PC-9 (cell line): ENCODE measurements around the gene DAAM1. TPM values are rescaled to one million over a fixed set of nuclear protein-coding genes. Genes with fewer than 3 reads are reported as not detected.
A peak's percentile ranks its signal among the peaks of the same experiment; 100 is the strongest.

Experiments used
- BruUV-seq: library from RNA; stranded (reverse); fragments of 400-500 nt; replicated peaks from 2 replicates; lab custom pipeline; 2021; lab: Mats Ljungman, UMichigan
- CTCF ChIA-PET: fragments of 300-600 bp; sonication (Branson Sonifier 250); formaldehyde crosslinking; loops from one replicate; lab custom pipeline; 2022; ENCODE audit warnings: antibody characterized with exemption; lab: Charles Lee
- POLR2A ChIA-PET: fragments of 300-600 bp; sonication (Branson Sonifier 250); formaldehyde crosslinking; loops from one replicate; lab custom pipeline; 2022; ENCODE audit warnings: antibody characterized with exemption; ENCODE audit not compliant: unreplicated experiment; lab: Charles Lee
- DNase-seq, 2 experiments: peaks; one replicate each; pipeline versions ENCODE4 v3.0.0 to v3.0.0-alpha.2; 2015 to 2022; ENCODE audit warnings: mixed read lengths in 1 of 2
- H2AFZ ChIP-seq: fragments of 200-600 bp; sonication (generic); 2 replicates; pipeline ENCODE4 v1.8.1; 2017; ENCODE audit warnings: antibody characterized with exemption
- H3F3A ChIP-seq: fragments of 200-600 bp; sonication (generic); 2 replicates; pipeline ENCODE4 v1.8.1; 2017; ENCODE audit warnings: antibody characterized with exemption, mild to moderate bottlenecking, low read depth; ENCODE audit not compliant: insufficient read depth
- H3K27ac ChIP-seq: fragments of 200-600 bp; sonication (generic); 2 replicates; pipeline ENCODE4 v1.6.1; 2016; ENCODE audit warnings: mixed run types
- H3K27me3 ChIP-seq: fragments of 200-600 bp; sonication (generic); 2 replicates; pipeline ENCODE4 v1.6.1; 2016; ENCODE audit warnings: low read depth, mixed run types; ENCODE audit not compliant: insufficient read depth
- H3K36me3 ChIP-seq: fragments of 200-600 bp; sonication (generic); 2 replicates; pipeline ENCODE4 v1.6.1; 2016; ENCODE audit warnings: low read depth, mixed run types
- H3K4me1 ChIP-seq: fragments of 200-600 bp; sonication (generic); replicated peaks from 2 replicates; pipeline ENCODE4 v1.6.1; 2016; ENCODE audit warnings: mixed run types; ENCODE audit not compliant: insufficient read depth
- H3K4me2 ChIP-seq: fragments of 200-600 bp; sonication (generic); 2 replicates; pipeline ENCODE4 v1.6.1; 2017; ENCODE audit warnings: mixed run types
- H3K4me3 ChIP-seq: fragments of 200-600 bp; sonication (generic); 2 replicates; pipeline ENCODE4 v1.6.1; 2016; ENCODE audit warnings: mixed run types
- H3K79me2 ChIP-seq: fragments of 200-600 bp; sonication (generic); 2 replicates; pipeline ENCODE4 v1.6.1; 2017; ENCODE audit warnings: low read depth, mixed run types
- H3K9me2 ChIP-seq: fragments of 200-600 bp; sonication (generic); 2 replicates; pipeline ENCODE4 v1.8.1; 2017; ENCODE audit warnings: mild to moderate bottlenecking; ENCODE audit not compliant: insufficient read depth
- H3K9me3 ChIP-seq: fragments of 200-600 bp; sonication (generic); 2 replicates; pipeline ENCODE4 v1.8.1; 2016; ENCODE audit warnings: low read depth; ENCODE audit not compliant: insufficient read depth
- H4K20me1 ChIP-seq: fragments of 200-600 bp; sonication (generic); 2 replicates; pipeline ENCODE4 v1.8.1; 2017; ENCODE audit not compliant: insufficient read depth
- EZH2 ChIP-seq: fragments of 200-600 bp; sonication (generic); IDR thresholded peaks from 2 replicates; pipeline ENCODE4 v1.8.0; 2017; ENCODE audit warnings: antibody characterized with exemption, low read depth
- intact Hi-C: fragments of 100-400 bp; cut with micrococcal nuclease; formaldehyde crosslinking; loops from one replicate; pipeline ENCODE4 v1.10.0; 2022; ENCODE audit not compliant: unreplicated experiment
- total RNA-seq: library from RNA; stranded (reverse); gene quantifications from 2 replicates; pipeline ENCODE4 v1.2.3, GENCODE V29; 2021
- TF ChIP-seq, protein P1 (sequence below): fragments of 200-600 bp; sonication (generic); conservative IDR thresholded peaks from 2 replicates; pipeline ENCODE4 v1.6.1; 2017; ENCODE audit warnings: mixed run types, antibody characterized with exemption, mild to moderate bottlenecking, moderate library complexity

Gene DAAM1
- total RNA-seq, 1 experiment from 2014 or later: 70.7 TPM

DNA sequence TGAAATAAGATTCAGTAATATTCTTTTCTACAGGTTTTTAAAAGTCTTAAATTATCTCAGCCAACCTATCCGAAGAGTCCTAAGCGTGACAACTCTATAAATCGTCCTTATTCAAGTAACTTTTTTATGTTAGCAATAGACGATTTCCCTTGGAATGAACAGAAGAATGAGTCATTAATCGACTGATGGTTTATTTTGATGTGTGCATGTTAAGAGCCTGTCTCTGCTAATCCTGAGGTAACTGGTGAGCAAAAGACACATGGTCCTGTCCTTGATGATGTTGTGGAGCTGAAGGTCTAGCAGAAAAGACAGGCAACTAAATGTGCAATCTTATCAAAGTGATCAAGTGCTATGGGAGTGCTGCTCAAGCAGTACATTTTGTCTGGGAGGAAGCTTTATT is 80.4 kb downstream of the DAAM1 start:
- H3F3A ChIP-seq: 0 out of 2 replicates have a peak, but pooled peaks cover 7% of the 10 kb centered on the region
- TF ChIP-seq, protein P1, sequence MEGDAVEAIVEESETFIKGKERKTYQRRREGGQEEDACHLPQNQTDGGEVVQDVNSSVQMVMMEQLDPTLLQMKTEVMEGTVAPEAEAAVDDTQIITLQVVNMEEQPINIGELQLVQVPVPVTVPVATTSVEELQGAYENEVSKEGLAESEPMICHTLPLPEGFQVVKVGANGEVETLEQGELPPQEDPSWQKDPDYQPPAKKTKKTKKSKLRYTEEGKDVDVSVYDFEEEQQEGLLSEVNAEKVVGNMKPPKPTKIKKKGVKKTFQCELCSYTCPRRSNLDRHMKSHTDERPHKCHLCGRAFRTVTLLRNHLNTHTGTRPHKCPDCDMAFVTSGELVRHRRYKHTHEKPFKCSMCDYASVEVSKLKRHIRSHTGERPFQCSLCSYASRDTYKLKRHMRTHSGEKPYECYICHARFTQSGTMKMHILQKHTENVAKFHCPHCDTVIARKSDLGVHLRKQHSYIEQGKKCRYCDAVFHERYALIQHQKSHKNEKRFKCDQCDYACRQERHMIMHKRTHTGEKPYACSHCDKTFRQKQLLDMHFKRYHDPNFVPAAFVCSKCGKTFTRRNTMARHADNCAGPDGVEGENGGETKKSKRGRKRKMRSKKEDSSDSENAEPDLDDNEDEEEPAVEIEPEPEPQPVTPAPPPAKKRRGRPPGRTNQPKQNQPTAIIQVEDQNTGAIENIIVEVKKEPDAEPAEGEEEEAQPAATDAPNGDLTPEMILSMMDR: no peak
- no peak for TF ChIP-seq EZH2
- no peak overlapping the region for H3K4me3 ChIP-seq
- ChIA-PET CTCF (no interaction called here), POLR2A (no interaction called here)
- peaks cover 15% of the 10 kb centered on the region; the same call in 1 of the 2 replicates for H3K36me3 ChIP-seq
- no peaks in the 10 kb centered on the region for H3K27me3 ChIP-seq
- no peak overlapping the region for H2AFZ ChIP-seq
- intact Hi-C loops: no loop called here
- no peaks in the 10 kb centered on the region for H3K9me3 ChIP-seq
- H3K4me2 ChIP-seq: no peak overlapping the region
- no peak overlapping the region for H3K27ac ChIP-seq
- no peaks in the 10 kb centered on the region for H3K9me2 ChIP-seq
- no TSS peak for BruUV-seq
- H4K20me1 ChIP-seq: no peaks in the 10 kb centered on the region
- DNase-seq: no peak
- H3K79me2 ChIP-seq: no peaks in the 10 kb centered on the region; the same call in 1 of the 2 replicates
- peaks cover 14% of the 10 kb centered on the region for H3K4me1 ChIP-seq

DNA sequence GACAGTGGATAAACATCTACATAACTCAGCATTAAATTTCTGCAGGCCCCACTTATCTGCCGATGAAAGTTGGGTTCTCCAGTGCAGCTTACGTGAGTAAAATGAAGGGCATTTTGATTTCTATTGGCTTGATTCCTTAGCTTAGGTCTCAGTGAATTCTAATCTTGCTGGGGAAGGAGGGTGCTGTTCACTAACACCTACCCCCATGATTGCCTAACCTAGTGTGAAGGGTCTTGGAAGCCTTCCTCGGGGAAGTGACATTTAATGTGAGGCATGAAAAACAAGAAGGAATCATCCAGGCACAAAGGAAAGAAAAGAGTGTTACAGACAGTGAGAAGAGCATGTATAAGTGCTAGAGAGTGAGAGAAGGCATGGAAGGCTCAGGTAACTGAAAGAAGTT is 81.0 kb downstream of the DAAM1 start:
- no peaks in the 10 kb centered on the region for H3K9me3 ChIP-seq
- no peak overlapping the region for H2AFZ ChIP-seq
- TF ChIP-seq, protein P1: no peak
- TF ChIP-seq EZH2: no peak
- ChIA-PET CTCF (interaction anchor here (0.6 kb wide), 1 partner anchor 1506 kb away, joined by 3 read pairs; no protein-coding TSS in a partner anchor), POLR2A (interaction anchor here (0.5 kb wide), 1 partner anchor 80 kb away, joined by 3 read pairs; no protein-coding TSS in a partner anchor)
- intact Hi-C loops: no loop called here
- H3K4me1 ChIP-seq: peaks cover 16% of the 10 kb centered on the region
- no peaks in the 10 kb centered on the region for H3K9me2 ChIP-seq
- no peaks in the 10 kb centered on the region for H4K20me1 ChIP-seq
- H3K79me2 ChIP-seq: no peaks in the 10 kb centered on the region; the same call in 1 of the 2 replicates
- no TSS peak for BruUV-seq
- peaks cover 10% of the 10 kb centered on the region; the same call in 1 of the 2 replicates for H3K36me3 ChIP-seq
- no peaks in the 10 kb centered on the region for H3K27me3 ChIP-seq
- 0 out of 2 replicates have a peak, but pooled peaks cover 7% of the 10 kb centered on the region for H3F3A ChIP-seq
- no peak overlapping the region for H3K27ac ChIP-seq
- no peak overlapping the region for H3K4me3 ChIP-seq
- DNase-seq: no peak
- H3K4me2 ChIP-seq: no peak overlapping the region

DNA sequence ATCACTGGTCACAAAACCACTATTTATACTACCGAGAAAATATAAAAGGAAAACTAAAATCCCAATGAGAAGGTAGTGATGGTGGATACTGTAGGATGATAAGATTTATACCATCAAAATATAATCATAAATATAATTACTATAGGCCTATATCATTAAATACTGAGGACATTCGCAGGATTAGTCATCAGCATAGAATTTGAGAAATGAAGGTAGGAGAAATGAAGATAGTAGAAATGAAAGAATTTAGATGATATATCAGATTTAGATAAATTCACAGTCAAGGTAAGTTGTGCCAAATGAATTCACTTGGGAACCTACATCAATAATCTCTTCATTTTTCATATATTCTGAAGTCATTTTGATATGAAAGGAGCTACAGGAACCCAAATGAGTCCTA is 82.8 kb downstream of the DAAM1 start:
- CTCF ChIA-PET: no interaction called here

More for the DNA sequence above, 82.8 kb downstream of the DAAM1 start:
- H3K27me3 ChIP-seq: no peaks in the 10 kb centered on the region
- TF ChIP-seq, protein P1: no peak
- TF ChIP-seq EZH2: no peak
- peaks cover 32% of the 10 kb centered on the region for H3K4me1 ChIP-seq
- peaks cover 20% of the 10 kb centered on the region for H3F3A ChIP-seq
- no peaks in the 10 kb centered on the region for H3K9me2 ChIP-seq
- POLR2A ChIA-PET: no interaction called here
- H2AFZ ChIP-seq: no peak overlapping the region
- H3K27ac ChIP-seq: peak overlapping the region; percentile 16; the same call in 1 of the 2 replicates
- H3K4me2 ChIP-seq: no peak overlapping the region
- DNase-seq: no peak
- BruUV-seq: no TSS peak
- no peaks in the 10 kb centered on the region for H3K9me3 ChIP-seq
- no peaks in the 10 kb centered on the region for H3K36me3 ChIP-seq
- H3K79me2 ChIP-seq: peaks cover under 1% of the 10 kb centered on the region; the same call in 1 of the 2 replicates
- H3K4me3 ChIP-seq: no peak overlapping the region
- H4K20me1 ChIP-seq: no peaks in the 10 kb centered on the region
- intact Hi-C loops: loop anchor here (2.0 to 10.0 kb wide), 2 partner anchors 82 to 146 kb away; partner anchors contain the start of gene DAAM1
